OCI-LY7 (cell line): ENCODE results near the gene TCP11.

Source experiments
- EZH2phosphoT487 ChIP-seq: fragments of 200-600 bp; sonication (generic); IDR thresholded peaks from 2 replicates; pipeline ENCODE4 v1.6.1; 2018; ENCODE audit warnings: low read depth, borderline replicate concordance, mild to moderate bottlenecking, mixed run types, antibody characterized with exemption, low read length, moderate library complexity, mixed read lengths
- TF ChIP-seq, protein P1 (sequence below): fragments of 200-600 bp; sonication (generic); conservative IDR thresholded peaks from 2 replicates; pipeline ENCODE4 v1.5.1; 2014; ENCODE audit warnings: mild to moderate bottlenecking, antibody characterized with exemption, low read length, moderate library complexity, mixed read lengths

DNA sequence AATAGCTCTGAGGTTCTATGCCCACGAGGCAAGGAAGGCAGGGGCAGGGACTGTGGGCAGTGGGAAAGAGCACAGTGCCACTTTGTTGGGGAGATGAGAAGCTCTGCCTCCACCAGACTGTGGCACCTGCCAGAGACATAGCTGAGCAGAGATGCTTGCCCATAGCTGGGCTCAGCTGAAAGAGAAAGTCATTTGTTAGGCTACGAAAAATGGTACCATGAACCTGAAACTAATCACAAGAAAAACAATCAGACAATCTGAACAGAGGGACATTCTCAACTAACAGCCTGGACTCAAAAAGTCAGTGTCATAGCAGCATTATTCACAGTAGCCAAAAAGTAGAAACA, 32.9 kb upstream of the TCP11 start:
- TF ChIP-seq EZH2phosphoT487 = no peak
- TF ChIP-seq, protein P1, sequence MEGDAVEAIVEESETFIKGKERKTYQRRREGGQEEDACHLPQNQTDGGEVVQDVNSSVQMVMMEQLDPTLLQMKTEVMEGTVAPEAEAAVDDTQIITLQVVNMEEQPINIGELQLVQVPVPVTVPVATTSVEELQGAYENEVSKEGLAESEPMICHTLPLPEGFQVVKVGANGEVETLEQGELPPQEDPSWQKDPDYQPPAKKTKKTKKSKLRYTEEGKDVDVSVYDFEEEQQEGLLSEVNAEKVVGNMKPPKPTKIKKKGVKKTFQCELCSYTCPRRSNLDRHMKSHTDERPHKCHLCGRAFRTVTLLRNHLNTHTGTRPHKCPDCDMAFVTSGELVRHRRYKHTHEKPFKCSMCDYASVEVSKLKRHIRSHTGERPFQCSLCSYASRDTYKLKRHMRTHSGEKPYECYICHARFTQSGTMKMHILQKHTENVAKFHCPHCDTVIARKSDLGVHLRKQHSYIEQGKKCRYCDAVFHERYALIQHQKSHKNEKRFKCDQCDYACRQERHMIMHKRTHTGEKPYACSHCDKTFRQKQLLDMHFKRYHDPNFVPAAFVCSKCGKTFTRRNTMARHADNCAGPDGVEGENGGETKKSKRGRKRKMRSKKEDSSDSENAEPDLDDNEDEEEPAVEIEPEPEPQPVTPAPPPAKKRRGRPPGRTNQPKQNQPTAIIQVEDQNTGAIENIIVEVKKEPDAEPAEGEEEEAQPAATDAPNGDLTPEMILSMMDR = no peak
